H9 (cell line): ENCODE measurements around the gene RNASET2. TPM values are rescaled to one million over a fixed set of nuclear protein-coding genes. Genes with fewer than 3 reads are reported as not detected.

Experiments
- DNase-seq: peaks from one replicate; pipeline ENCODE4 v3.0.0-alpha.2; 2017
- H2AFZ ChIP-seq: one replicate; pipeline ENCODE4 v1.6.1; 2013; ENCODE audit warnings: mild to moderate bottlenecking, low read length, control low read depth, moderate library complexity
- H2AK5ac ChIP-seq: 2 replicates; pipeline ENCODE4 v1.6.1; 2013; ENCODE audit warnings: low read length, control low read depth, mixed read lengths; ENCODE audit not compliant: insufficient read length
- H2BK120ac ChIP-seq: one replicate; pipeline ENCODE4 v1.6.1; 2013; ENCODE audit warnings: low read depth, mild to moderate bottlenecking, low read length, control low read depth, inconsistent platforms; ENCODE audit not compliant: poor library complexity, severe bottlenecking
- H2BK12ac ChIP-seq: 2 replicates; pipeline ENCODE4 v1.6.1; 2013; ENCODE audit warnings: low read length, control low read depth, mixed read lengths, low read depth; ENCODE audit not compliant: insufficient read length
- H2BK15ac ChIP-seq: 2 replicates; pipeline ENCODE4 v1.6.1; 2013; ENCODE audit warnings: low read depth, low read length, control low read depth
- H2BK20ac ChIP-seq: one replicate; pipeline ENCODE4 v1.6.1; 2013; ENCODE audit warnings: low read depth, mild to moderate bottlenecking, low read length, control low read depth, inconsistent platforms; ENCODE audit not compliant: poor library complexity, severe bottlenecking
- H2BK5ac ChIP-seq: 2 replicates; pipeline ENCODE4 v1.6.1; 2013; ENCODE audit warnings: low read length, control low read depth, mixed read lengths; ENCODE audit not compliant: insufficient read length
- H3K14ac ChIP-seq: 2 replicates; pipeline ENCODE4 v1.6.1; 2013; ENCODE audit warnings: low read length, control low read depth; ENCODE audit not compliant: insufficient read depth
- H3K18ac ChIP-seq: 2 replicates; pipeline ENCODE4 v1.6.1; 2013; ENCODE audit warnings: low read depth, mild to moderate bottlenecking, mixed read lengths, low read length, control low read depth; ENCODE audit not compliant: insufficient read length
- H3K23ac ChIP-seq: 2 replicates; pipeline ENCODE4 v1.6.1; 2013; ENCODE audit warnings: low read length, control low read depth, mixed read lengths, low read depth; ENCODE audit not compliant: insufficient read length
- H3K23me2 ChIP-seq: 2 replicates; pipeline ENCODE4 v1.6.1; 2013; ENCODE audit warnings: low read depth, mild to moderate bottlenecking, mixed read lengths, low read length, control low read depth; ENCODE audit not compliant: insufficient read length, poor library complexity, severe bottlenecking
- H3K27ac ChIP-seq: 2 replicates; pipeline ENCODE4 v1.5.1; 2013; ENCODE audit warnings: low read length, control low read depth, mixed read lengths, low read depth; ENCODE audit not compliant: insufficient read length
- H3K27me3 ChIP-seq: 2 replicates; pipeline ENCODE4 v1.6.1; 2013; ENCODE audit warnings: low read length, control low read depth, inconsistent platforms; ENCODE audit not compliant: insufficient read depth
- H3K4ac ChIP-seq: 2 replicates; pipeline ENCODE4 v1.6.1; 2013; ENCODE audit warnings: low read depth, mild to moderate bottlenecking, control low read depth, inconsistent platforms, low read length, moderate library complexity
- H3K4me1 ChIP-seq: 2 replicates; pipeline ENCODE4 v1.6.1; 2013; ENCODE audit warnings: low read length, control low read depth, inconsistent platforms; ENCODE audit not compliant: insufficient read depth
- H3K4me2 ChIP-seq: 2 replicates; pipeline ENCODE4 v1.6.1; 2013; ENCODE audit warnings: low read length, control low read depth, mixed read lengths; ENCODE audit not compliant: insufficient read length, insufficient read depth
- H3K56ac ChIP-seq: 2 replicates; pipeline ENCODE4 v1.6.1; 2013; ENCODE audit warnings: low read depth, mild to moderate bottlenecking, mixed read lengths, low read length, control low read depth; ENCODE audit not compliant: insufficient read length
- H3K79me1 ChIP-seq: 2 replicates; pipeline ENCODE4 v1.6.1; 2013; ENCODE audit warnings: low read depth, mild to moderate bottlenecking, moderate library complexity, low read length, control low read depth, inconsistent platforms; ENCODE audit not compliant: insufficient read depth, poor library complexity, severe bottlenecking
- H3K79me2 ChIP-seq: 2 replicates; pipeline ENCODE4 v1.6.1; 2013; ENCODE audit warnings: low read length, control low read depth, inconsistent platforms; ENCODE audit not compliant: insufficient read depth
- H3K9ac ChIP-seq: 2 replicates; pipeline ENCODE4 v1.6.1; 2013; ENCODE audit warnings: low read length, control low read depth, mixed read lengths; ENCODE audit not compliant: insufficient read length; ENCODE audit errors: extremely low read depth
- H3K9me3 ChIP-seq: one replicate; pipeline ENCODE4 v1.6.1; 2013; ENCODE audit warnings: low read depth, low read length, inconsistent platforms; ENCODE audit not compliant: control insufficient read depth
- H3T11ph ChIP-seq: one replicate; pipeline ENCODE4 v1.6.1; 2013; ENCODE audit warnings: mild to moderate bottlenecking, low read length, control low read depth, inconsistent platforms
- H4K20me1 ChIP-seq: one replicate; pipeline ENCODE4 v1.6.1; 2013; ENCODE audit not compliant: control insufficient read depth, insufficient read length, insufficient read depth
- H4K5ac ChIP-seq: 2 replicates; pipeline ENCODE4 v1.6.1; 2013; ENCODE audit warnings: low read depth, mild to moderate bottlenecking, mixed read lengths, low read length, control low read depth; ENCODE audit not compliant: insufficient read length
- H4K8ac ChIP-seq: replicated peaks from 2 replicates; pipeline ENCODE4 v1.6.1; 2013; ENCODE audit warnings: low read length, control low read depth, mixed read lengths, low read depth; ENCODE audit not compliant: insufficient read length
- H4K91ac ChIP-seq: 2 replicates; pipeline ENCODE4 v1.6.1; 2013; ENCODE audit warnings: low read depth, mild to moderate bottlenecking, moderate library complexity, mixed read lengths, low read length, control low read depth; ENCODE audit not compliant: insufficient read length
- H3K27ac Mint-ChIP-seq, 3 experiments: 2 replicates in 2 of 3; 3 replicates in 1 of 3; pipeline ENCODE4 v1.8.0; 2020 to 2021; ENCODE audit warnings: mixed read lengths in 3 of 3, mild to moderate bottlenecking in 1 of 3, moderate library complexity in 1 of 3
- H3K27me3 Mint-ChIP-seq: 2 replicates; pipeline ENCODE4 v1.8.0; 2021; ENCODE audit warnings: low read depth, mild to moderate bottlenecking, moderate library complexity, mixed read lengths
- H3K36me3 Mint-ChIP-seq, 3 experiments: 2 replicates in 2 of 3; 3 replicates in 1 of 3; pipeline ENCODE4 v1.8.0; 2020 to 2021; ENCODE audit warnings: low read depth in 3 of 3, mixed read lengths in 3 of 3; ENCODE audit not compliant: insufficient read depth in 1 of 3
- H3K4me1 Mint-ChIP-seq, 2 experiments: 2 replicates each; pipeline ENCODE4 v1.8.0; 2020; ENCODE audit warnings: mixed read lengths in 2 of 2
- H3K4me3 Mint-ChIP-seq, 2 experiments: 2 replicates in 1 of 2; 3 replicates in 1 of 2; pipeline ENCODE4 v1.8.0; 2020 to 2021; ENCODE audit warnings: mild to moderate bottlenecking in 2 of 2, mixed read lengths in 2 of 2, moderate library complexity in 1 of 2
- H3K9me3 Mint-ChIP-seq, 2 experiments: 2 replicates in 1 of 2; 3 replicates in 1 of 2; pipeline ENCODE4 v1.8.0; 2020; ENCODE audit warnings: mild to moderate bottlenecking in 2 of 2, mixed read lengths in 2 of 2, moderate library complexity in 1 of 2
- CTCF ChIP-seq: fragments of 200-600 bp; sonication (generic); conservative IDR thresholded peaks from 3 replicates; pipeline ENCODE4 v1.8.0; 2021; ENCODE audit warnings: antibody characterized with exemption, mild to moderate bottlenecking
- WGBS: extraction: QIAGEN DNeasy Blood & Tissue Kit; methylation state at CpG from one replicate; pipeline ENCODE4 v1.1.7; 2013; ENCODE audit warnings: missing lambda C conversion rate, low lambda C conversion rate, mixed read lengths; ENCODE audit not compliant: insufficient read length; ENCODE audit errors: extremely low coverage; 5-methylcytosine and 5-hydroxymethylcytosine counted together
- total RNA-seq: library from RNA; stranded (reverse); gene quantifications from 2 replicates; pipeline ENCODE4 v1.2.1, GENCODE V29; 2021

RNASET2 gene
- total RNA-seq, 1 experiment from 2014 or later, result 28.2 TPM

DNA sequence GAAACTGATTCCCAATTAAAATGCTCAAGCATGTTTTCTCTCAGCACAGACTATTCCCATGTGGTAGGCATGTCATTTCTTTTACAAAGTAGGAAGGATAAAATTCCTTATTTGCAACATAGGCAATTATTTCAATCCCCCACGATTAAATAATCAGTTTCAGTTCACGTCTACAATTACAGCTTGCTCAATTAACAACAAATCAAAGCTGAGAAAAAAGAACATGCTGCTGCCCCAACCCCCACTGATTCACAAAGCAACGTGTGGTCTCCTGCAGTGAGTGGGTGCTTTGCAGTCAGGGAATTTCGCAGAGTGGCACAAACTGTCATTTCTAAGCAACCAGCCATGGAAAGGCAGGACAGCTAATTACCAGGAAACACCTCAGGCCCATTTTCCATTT is 17.0 kb downstream of the RNASET2 start:
- Histone ChIP-seq H4K91ac (no peak overlapping the region), H3K18ac (no peak overlapping the region), H3K4me2 (no peak overlapping the region), H3K14ac (no peak overlapping the region), H3K23me2 (no peaks in the 10 kb centered on the region), H3K79me2 (no peaks in the 10 kb centered on the region), H4K8ac (no peak overlapping the region), H4K20me1 (no peaks in the 10 kb centered on the region), H3T11ph (no peak overlapping the region), H3K4ac (no peak overlapping the region), H4K5ac (no peak overlapping the region), H2BK12ac (no peak overlapping the region), H3K27ac (no peak overlapping the region), H2BK120ac (no peak overlapping the region), H3K4me1 (no peaks in the 10 kb centered on the region), H3K9me3 (no peaks in the 10 kb centered on the region), H2BK15ac (no peak overlapping the region), H2AFZ (no peak overlapping the region), H3K9ac (no peak overlapping the region), H3K79me1 (no peaks in the 10 kb centered on the region), H2AK5ac (no peak overlapping the region), H3K27me3 (no peaks in the 10 kb centered on the region), H2BK5ac (no peak overlapping the region), H2BK20ac (no peak overlapping the region), H3K23ac (no peak overlapping the region), H3K56ac (no peak overlapping the region)
- H3K27me3 Mint-ChIP-seq, result no peaks in the 10 kb centered on the region
- no peaks in the 10 kb centered on the region for H3K9me3 Mint-ChIP-seq
- peaks cover 2 to 16% (median 13%) of the 10 kb centered on the region in 3 experiments for H3K36me3 Mint-ChIP-seq
- no peak for TF ChIP-seq CTCF
- no peak overlapping the region for H3K4me3 Mint-ChIP-seq
- no peak overlapping the region for H3K27ac Mint-ChIP-seq
- H3K4me1 Mint-ChIP-seq, result peaks cover 7 to 14% of the 10 kb centered on the region in 2 experiments
- DNase-seq, result no peak
- no CpG with 5 or more reads among the region's 4 CpGs for WGBS
